Neutrophil (primary cell): ENCODE data around the gene TAS2R31.
"Not testable (repeated sequence)": the region's sequence is repeated elsewhere in the genome, so short reads cannot be mapped to it uniquely, and the experiment has no call there.

Source experiments
- H3K27ac ChIP-seq: fragments of 200-600 bp; sonication (generic); 2 replicates; pipeline ENCODE4 v1.5.1; 2016; ENCODE audit warnings: mild to moderate bottlenecking, moderate library complexity
- H3K27me3 ChIP-seq: fragments of 200-600 bp; sonication (generic); 2 replicates; pipeline ENCODE4 v1.6.0; 2016; ENCODE audit warnings: mild to moderate bottlenecking
- H3K36me3 ChIP-seq: fragments of 200-600 bp; sonication (generic); 2 replicates; pipeline ENCODE4 v1.5.1; 2017
- H3K4me1 ChIP-seq, 2 experiments: fragments of 200-600 bp in 1 of 2; sonication (generic) in 1 of 2; 1 replicate in 1 of 2; 2 replicates in 1 of 2; pipeline versions ENCODE4 v1.5.1 to v1.6.1; 2013 to 2016; ENCODE audit warnings: low read depth in 1 of 2, low read length in 1 of 2, mild to moderate bottlenecking in 1 of 2, moderate library complexity in 1 of 2; ENCODE audit not compliant: control insufficient read depth in 1 of 2, insufficient read depth in 1 of 2
- H3K4me3 ChIP-seq, 2 experiments: fragments of 200-600 bp in 1 of 2; sonication (generic) in 1 of 2; 1 replicate in 1 of 2; 2 replicates in 1 of 2; pipeline ENCODE4 v1.5.1; 2013 to 2016; ENCODE audit warnings: low read depth in 1 of 2, low read length in 1 of 2, mild to moderate bottlenecking in 1 of 2, moderate library complexity in 1 of 2
- H3K9me3 ChIP-seq: fragments of 200-600 bp; sonication (generic); 2 replicates; pipeline ENCODE4 v1.5.1; 2016
- CTCF ChIP-seq: fragments of 200-600 bp; sonication (generic); IDR thresholded peaks from 2 replicates; pipeline ENCODE4 v1.5.1; 2016; ENCODE audit warnings: antibody characterized with exemption

TAS2R31 gene

GRCh38 chr12:11067514-11067913 is 36.3 kb upstream of the TAS2R31 start:
- no peaks in the 10 kb centered on the region for H3K9me3 ChIP-seq
- H3K27ac ChIP-seq = no peak overlapping the region
- TF ChIP-seq CTCF = no peak
- no peaks in the 10 kb centered on the region for H3K27me3 ChIP-seq
- no peaks in the 10 kb centered on the region for H3K36me3 ChIP-seq
- H3K4me3 ChIP-seq = no peak overlapping the region
- no peaks in the 10 kb centered on the region for H3K4me1 ChIP-seq

GRCh38 chr12:11062194-11062593 is 31.0 kb upstream of the TAS2R31 start, which contains the start of gene TAS2R46:
TAS2R46 (minus strand) TSS chr12:11062294; CDS start chr12:11062294, 0 bp downstream.
- H3K9me3 ChIP-seq, H3K27ac ChIP-seq, H3K4me3 ChIP-seq, H3K27me3 ChIP-seq, H3K4me1 ChIP-seq, H3K36me3 ChIP-seq: not testable (repeated sequence)

GRCh38 chr12:11059784-11060183 is 28.6 kb upstream of the TAS2R31 start:
- H3K27ac ChIP-seq = no peak overlapping the region
- no peaks in the 10 kb centered on the region for H3K4me1 ChIP-seq
- H3K36me3 ChIP-seq = no peaks in the 10 kb centered on the region
- TF ChIP-seq CTCF = no peak
- no peaks in the 10 kb centered on the region for H3K27me3 ChIP-seq
- H3K4me3 ChIP-seq = no peak overlapping the region
- H3K9me3 ChIP-seq = no peaks in the 10 kb centered on the region

- TF ChIP-seq CTCF = no peak
- Histone ChIP-seq H3K27ac (no peak overlapping the region), H3K27me3 (no peaks in the 10 kb centered on the region)
Measured at GRCh38 chr12:11059041-11059440, 27.8 kb upstream of the TAS2R31 start.

GRCh38 chr12:11055306-11055705 is 24.1 kb upstream of the TAS2R31 start:
- no peaks in the 10 kb centered on the region for H3K4me1 ChIP-seq
- no peak for TF ChIP-seq CTCF
- H3K4me3 ChIP-seq = no peak overlapping the region
- no peaks in the 10 kb centered on the region for H3K9me3 ChIP-seq
- H3K27ac ChIP-seq = no peak overlapping the region
- H3K27me3 ChIP-seq = no peaks in the 10 kb centered on the region
- no peaks in the 10 kb centered on the region for H3K36me3 ChIP-seq

More at GRCh38 chr12:11059041-11059440, 27.8 kb upstream of the TAS2R31 start:
- Histone ChIP-seq H3K36me3 (no peaks in the 10 kb centered on the region), H3K4me1 (no peaks in the 10 kb centered on the region), H3K9me3 (no peaks in the 10 kb centered on the region), H3K4me3 (no peak overlapping the region)

GRCh38 chr12:11049806-11050531 is 18.8 kb upstream of the TAS2R31 start:
- H3K36me3 ChIP-seq, H3K4me1 ChIP-seq, H3K27ac ChIP-seq, H3K27me3 ChIP-seq, H3K4me3 ChIP-seq, H3K9me3 ChIP-seq: not testable (repeated sequence)

- not testable (repeated sequence) for H3K4me1 ChIP-seq, H3K36me3 ChIP-seq, H3K27ac ChIP-seq, H3K27me3 ChIP-seq, H3K9me3 ChIP-seq, H3K4me3 ChIP-seq
Measured at GRCh38 chr12:11041366-11041765, 10.2 kb upstream of the TAS2R31 start.
